Endodermal cell (in vitro differentiated cells): ENCODE data around the gene ILKAP. TPM values are rescaled to one million over a fixed set of nuclear protein-coding genes. Genes with fewer than 3 reads are reported as not detected.
A peak's percentile ranks its signal among the peaks of the same experiment; 100 is the strongest.

Experiments
- DNase-seq: peaks from one replicate; pipeline ENCODE4 v3.0.0-alpha.2; 2017
- H3K27ac ChIP-seq: 2 replicates; pipeline ENCODE4 v1.5.1; 2013; ENCODE audit warnings: mild to moderate bottlenecking, low read depth, low read length, moderate library complexity
- H3K27me3 ChIP-seq: 2 replicates; pipeline ENCODE4 v1.6.1; 2013; ENCODE audit warnings: mild to moderate bottlenecking, low read length, moderate library complexity; ENCODE audit not compliant: insufficient read depth, control insufficient read depth, poor library complexity, severe bottlenecking
- H3K36me3 ChIP-seq: 2 replicates; pipeline ENCODE4 v1.7.0; 2013; ENCODE audit warnings: mild to moderate bottlenecking, low read length, moderate library complexity; ENCODE audit not compliant: control insufficient read depth, insufficient read depth
- H3K4me1 ChIP-seq: one replicate; pipeline ENCODE4 v1.7.0; 2013; ENCODE audit warnings: low read length; ENCODE audit not compliant: control insufficient read depth, insufficient read depth
- H3K4me3 ChIP-seq: 2 replicates; pipeline ENCODE4 v1.5.1; 2013; ENCODE audit warnings: mild to moderate bottlenecking, low read length, moderate library complexity
- H3K9ac ChIP-seq: 2 replicates; pipeline ENCODE4 v1.6.1; 2013; ENCODE audit warnings: mild to moderate bottlenecking, low read length, moderate library complexity; ENCODE audit not compliant: poor library complexity, severe bottlenecking; ENCODE audit errors: extremely low read depth
- H3K9me3 ChIP-seq: 2 replicates; pipeline ENCODE4 v1.6.1; 2013; ENCODE audit warnings: mild to moderate bottlenecking, low read length, moderate library complexity; ENCODE audit not compliant: control insufficient read depth
- H3K27ac Mint-ChIP-seq: 2 replicates; pipeline ENCODE4 v1.8.0; 2020; ENCODE audit warnings: mixed read lengths
- H3K27me3 Mint-ChIP-seq: 2 replicates; pipeline ENCODE4 v1.8.0; 2021; ENCODE audit warnings: mild to moderate bottlenecking, mixed read lengths; ENCODE audit not compliant: insufficient read depth
- H3K36me3 Mint-ChIP-seq: 2 replicates; pipeline ENCODE4 v1.8.0; 2020; ENCODE audit warnings: low read depth, mixed read lengths
- H3K4me1 Mint-ChIP-seq: 2 replicates; pipeline ENCODE4 v1.8.0; 2020; ENCODE audit warnings: mixed read lengths
- H3K4me3 Mint-ChIP-seq: 2 replicates; pipeline ENCODE4 v1.8.0; 2020; ENCODE audit warnings: mild to moderate bottlenecking, moderate library complexity, mixed read lengths
- H3K9me3 Mint-ChIP-seq: 2 replicates; pipeline ENCODE4 v1.8.0; 2020; ENCODE audit warnings: mild to moderate bottlenecking, mixed read lengths
- WGBS, 2 experiments: methylation state at CpG; one replicate each; pipeline versions ENCODE4 v1.1.5 to v1.1.7; 2013; ENCODE audit warnings: missing lambda C conversion rate in 2 of 2, mixed read lengths in 1 of 2; ENCODE audit not compliant: insufficient coverage in 1 of 2, insufficient read length in 1 of 2; 5-methylcytosine and 5-hydroxymethylcytosine counted together
- total RNA-seq, 2 donors: library from RNA; stranded (reverse); fragmentation: NEBNext Ultra II Directional in 1 of 2; extraction: Animal tissue kit (Norgen Biotek cat#: 25700) in 1 of 2; gene quantifications; 2 replicates in 1 of 2; 3 replicates in 1 of 2; pipeline ENCODE4 v1.2.1, GENCODE V29; 2021
- TF ChIP-seq, protein P1 (sequence below): fragments of 200-600 bp; sonication (generic); conservative IDR thresholded peaks from 2 replicates; pipeline ENCODE4 v1.5.0; 2021; ENCODE audit warnings: antibody characterized with exemption, mild to moderate bottlenecking

The ILKAP gene
- total RNA-seq, 2 donors from 2014 or later = 40.9 to 46.4 TPM

DNA sequence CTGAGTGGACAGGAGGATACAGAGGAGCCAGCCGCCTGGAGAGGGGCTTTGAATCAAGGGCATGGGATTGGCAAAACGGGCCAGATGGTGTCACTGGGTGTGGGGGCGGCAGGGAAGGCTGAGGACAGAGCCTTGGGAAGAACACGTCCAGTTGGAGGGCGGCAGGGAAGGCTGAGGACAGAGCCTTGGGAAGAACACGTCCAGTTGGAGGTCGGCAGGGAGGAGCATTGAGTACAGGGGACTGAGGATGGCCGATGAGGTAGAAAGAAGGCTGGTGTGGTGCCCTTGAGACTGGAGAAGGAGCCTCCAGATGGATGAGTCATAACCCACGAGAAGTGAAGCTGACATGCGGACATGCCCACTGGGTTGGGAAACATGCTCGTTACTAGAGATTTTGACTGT is 31.8 kb upstream of the ILKAP start:
- DNase-seq = no peak
- H3K27me3 ChIP-seq = peaks cover 49% of the 10 kb centered on the region
- Mint-ChIP-seq H3K36me3 (no peaks in the 10 kb centered on the region), H3K4me3 (peak overlapping the region; percentile 58), H3K4me1 (no peaks in the 10 kb centered on the region), H3K27ac (no peak overlapping the region), H3K9me3 (no peaks in the 10 kb centered on the region), H3K27me3 (peaks cover 83% of the 10 kb centered on the region)
- H3K36me3 ChIP-seq = no peaks in the 10 kb centered on the region
- WGBS, 2 experiments = 64 to 69% methylated on average over 11 of the region's 11 CpGs
- no peaks in the 10 kb centered on the region for H3K9me3 ChIP-seq
- no peaks in the 10 kb centered on the region for H3K4me1 ChIP-seq
- no peak overlapping the region for H3K4me3 ChIP-seq
- H3K9ac ChIP-seq = no peak overlapping the region
- TF ChIP-seq, protein P1, sequence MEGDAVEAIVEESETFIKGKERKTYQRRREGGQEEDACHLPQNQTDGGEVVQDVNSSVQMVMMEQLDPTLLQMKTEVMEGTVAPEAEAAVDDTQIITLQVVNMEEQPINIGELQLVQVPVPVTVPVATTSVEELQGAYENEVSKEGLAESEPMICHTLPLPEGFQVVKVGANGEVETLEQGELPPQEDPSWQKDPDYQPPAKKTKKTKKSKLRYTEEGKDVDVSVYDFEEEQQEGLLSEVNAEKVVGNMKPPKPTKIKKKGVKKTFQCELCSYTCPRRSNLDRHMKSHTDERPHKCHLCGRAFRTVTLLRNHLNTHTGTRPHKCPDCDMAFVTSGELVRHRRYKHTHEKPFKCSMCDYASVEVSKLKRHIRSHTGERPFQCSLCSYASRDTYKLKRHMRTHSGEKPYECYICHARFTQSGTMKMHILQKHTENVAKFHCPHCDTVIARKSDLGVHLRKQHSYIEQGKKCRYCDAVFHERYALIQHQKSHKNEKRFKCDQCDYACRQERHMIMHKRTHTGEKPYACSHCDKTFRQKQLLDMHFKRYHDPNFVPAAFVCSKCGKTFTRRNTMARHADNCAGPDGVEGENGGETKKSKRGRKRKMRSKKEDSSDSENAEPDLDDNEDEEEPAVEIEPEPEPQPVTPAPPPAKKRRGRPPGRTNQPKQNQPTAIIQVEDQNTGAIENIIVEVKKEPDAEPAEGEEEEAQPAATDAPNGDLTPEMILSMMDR = no peak
- H3K27ac ChIP-seq = no peak overlapping the region

DNA sequence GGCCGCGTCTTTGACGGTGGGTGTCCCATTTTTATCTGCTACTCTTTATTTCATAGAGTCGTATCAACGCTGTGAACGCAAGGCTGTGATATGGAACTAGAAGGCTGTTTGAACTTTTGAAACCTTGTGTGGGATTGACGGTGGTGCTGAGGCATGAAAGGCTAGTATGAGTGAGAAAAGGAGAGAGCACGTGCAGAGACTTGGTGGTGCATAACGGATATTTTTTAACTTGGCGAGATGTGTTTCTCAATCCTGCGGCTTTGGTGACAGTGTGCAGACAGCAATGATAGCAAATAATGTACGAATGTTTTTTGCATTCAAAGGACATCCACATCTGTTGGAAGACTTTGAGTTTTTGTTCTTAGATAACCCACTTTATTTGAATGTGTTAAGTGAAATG is 30.1 kb upstream of the ILKAP start:
- DNase-seq = no peak
- H3K9me3 Mint-ChIP-seq = no peaks in the 10 kb centered on the region
- no peaks in the 10 kb centered on the region for H3K9me3 ChIP-seq
- H3K27me3 Mint-ChIP-seq = peaks cover 95% of the 10 kb centered on the region
- H3K27ac Mint-ChIP-seq = no peak overlapping the region
- H3K4me1 Mint-ChIP-seq = no peaks in the 10 kb centered on the region
- no peaks in the 10 kb centered on the region for H3K4me1 ChIP-seq
- H3K36me3 Mint-ChIP-seq = no peaks in the 10 kb centered on the region
- H3K4me3 Mint-ChIP-seq = no peak overlapping the region
- no peak overlapping the region for H3K9ac ChIP-seq
- WGBS, 2 experiments = 76% methylated on average over 7 to 12 of the region's 12 CpGs
- no peak overlapping the region for H3K4me3 ChIP-seq
- peaks cover 46% of the 10 kb centered on the region for H3K27me3 ChIP-seq
- TF ChIP-seq, protein P1 = no peak
- no peaks in the 10 kb centered on the region for H3K36me3 ChIP-seq
- no peak overlapping the region for H3K27ac ChIP-seq

DNA sequence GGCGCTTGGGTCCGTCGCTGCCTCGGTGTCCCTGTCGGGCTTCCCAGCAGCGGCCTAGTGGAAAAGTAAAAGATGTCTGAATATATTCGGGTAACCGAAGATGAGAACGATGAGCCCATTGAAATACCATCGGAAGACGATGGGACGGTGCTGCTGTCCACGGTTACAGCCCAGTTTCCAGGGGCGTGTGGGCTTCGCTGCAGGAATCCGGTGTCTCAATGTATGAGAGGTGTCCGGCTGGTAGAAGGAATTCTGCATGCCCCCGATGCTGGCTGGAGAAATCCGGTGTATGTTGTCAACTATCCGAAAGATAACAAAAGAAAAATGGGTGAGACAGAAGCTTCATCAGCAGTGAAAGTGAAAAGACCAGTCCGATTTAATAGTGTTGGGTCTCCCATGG is 28.3 kb upstream of the ILKAP start:
- Mint-ChIP-seq H3K36me3 (no peaks in the 10 kb centered on the region), H3K27ac (no peak overlapping the region), H3K27me3 (peaks cover 87% of the 10 kb centered on the region), H3K4me1 (no peaks in the 10 kb centered on the region), H3K4me3 (peak overlapping the region; percentile 60), H3K9me3 (no peaks in the 10 kb centered on the region)
- H3K27me3 ChIP-seq = peaks cover 28% of the 10 kb centered on the region
- no peak overlapping the region for H3K9ac ChIP-seq
- H3K4me1 ChIP-seq = no peaks in the 10 kb centered on the region
- no peaks in the 10 kb centered on the region for H3K36me3 ChIP-seq
- no peak overlapping the region for H3K4me3 ChIP-seq
- WGBS, 2 experiments = 64 to 86% methylated on average over 13 to 21 of the region's 21 CpGs
- no peak for DNase-seq
- TF ChIP-seq, protein P1 = no peak
- no peaks in the 10 kb centered on the region for H3K9me3 ChIP-seq
- no peak overlapping the region for H3K27ac ChIP-seq
